Right cardiac atrium (tissue), 5 donors: Measurements from ENCODE around the gene INSYN1. TPM values are rescaled to one million over a fixed set of nuclear protein-coding genes. Genes with fewer than 3 reads are reported as not detected.

Experiments
- ATAC-seq, 2 donors: fragments of 200-7000 bp; cut with Tn5 transposase; one replicate each; pipeline versions ENCODE4 v1.8.0 to v1.9.1; 2020; ENCODE audit warnings: moderate library complexity in 2 of 2, mild to moderate bottlenecking in 1 of 2
- DNase-seq, 3 donors: peaks; one replicate each; pipeline ENCODE4 v3.0.0-alpha.2; 2020
- H3K27ac ChIP-seq: one replicate; pipeline ENCODE4 v1.5.1; 2013; ENCODE audit warnings: mild to moderate bottlenecking, low read length, control low read depth, moderate library complexity
- H3K27me3 ChIP-seq: one replicate; pipeline ENCODE4 v1.6.1; 2013; ENCODE audit not compliant: control insufficient read depth, insufficient read depth
- H3K4me1 ChIP-seq: one replicate; pipeline ENCODE4 v1.6.1; 2013; ENCODE audit warnings: low read length; ENCODE audit not compliant: control insufficient read depth, insufficient read depth
- H3K4me3 ChIP-seq: one replicate; pipeline ENCODE4 v1.5.1; 2013; ENCODE audit warnings: low read length, control low read depth
- H3K9me3 ChIP-seq: one replicate; pipeline ENCODE4 v1.6.1; 2013; ENCODE audit warnings: low read length; ENCODE audit not compliant: control insufficient read depth
- WGBS: extraction: QIAGEN DNeasy Blood & Tissue Kit; methylation state at CpG from one replicate; pipeline ENCODE4 v1.1.7; 2013; 5-methylcytosine and 5-hydroxymethylcytosine counted together
- intact Hi-C, 4 donors: fragments of 100-400 bp; cut with DNase I; formaldehyde crosslinking; loops; one replicate each; pipeline versions ENCODE4 v1.11.0 to v1.14.0; 2022 to 2023
- polyA plus RNA-seq: library from polyadenylated mRNA; stranded (reverse); fragments of 200-250 nt; gene quantifications from one replicate; pipeline ENCODE4 v1.2.3, GENCODE V29; 2013
- total RNA-seq, 4 donors: library from RNA; stranded (reverse); fragmentation: NEBNext Ultra II Directional; extraction: Animal tissue kit (Norgen Biotek cat#: 25700); gene quantifications; one replicate each; pipeline ENCODE4 v1.2.1, GENCODE V29; 2021
- donor health status: healthy with polysubstance abuse.
- donor health status: DM: no; HTN: yes; CAD: no.
- donor health status: DM: no; HTN: no; CAD: no.
- donor health status: DM: no; HTN: yes; CAD: no; lungs with severe emphysema.
- donor health status: DM: yes; HTN: yes; CAD: no.

The INSYN1 gene
- total and polyA plus RNA-seq, 5 donors, result 65.6 to 117 (median 109) TPM

GRCh38 chr15:73773428-73773827, 20.3 kb upstream of the INSYN1 start:
- H3K27ac ChIP-seq, result peak overlapping the region; percentile 21
- no peak for ATAC-seq

GRCh38 chr15:73771385-73772045, 18.4 kb upstream of the INSYN1 start:
- 60% methylated on average over 12 of the region's 12 CpGs for WGBS

More at GRCh38 chr15:73773428-73773827, 20.3 kb upstream of the INSYN1 start:
- H3K4me3 ChIP-seq, result no peak overlapping the region
- H3K9me3 ChIP-seq, result no peaks in the 10 kb centered on the region
- 54% methylated on average over 6 of the region's 6 CpGs for WGBS
- intact Hi-C loops, result no loop called here
- no peak for DNase-seq
- H3K27me3 ChIP-seq, result no peaks in the 10 kb centered on the region
- H3K4me1 ChIP-seq, result peaks cover 6% of the 10 kb centered on the region

GRCh38 chr15:73770050-73770449, 16.9 kb upstream of the INSYN1 start:
- 80% methylated on average over 1 of the region's 1 CpG for WGBS
- Histone ChIP-seq H3K27me3 (no peaks in the 10 kb centered on the region), H3K4me1 (peaks cover 6% of the 10 kb centered on the region), H3K4me3 (no peak overlapping the region), H3K27ac (no peak overlapping the region), H3K9me3 (no peaks in the 10 kb centered on the region)
- intact Hi-C loops, result no loop called here
- ATAC-seq (no peak), DNase-seq (no peak)

More at GRCh38 chr15:73771385-73772045, 18.4 kb upstream of the INSYN1 start:
- Histone ChIP-seq H3K9me3 (no peaks in the 10 kb centered on the region), H3K4me3 (no peak overlapping the region), H3K27ac (no peak overlapping the region), H3K4me1 (peaks cover 6% of the 10 kb centered on the region), H3K27me3 (no peaks in the 10 kb centered on the region)
- intact Hi-C loops, result no loop called here
- ATAC-seq (no peak), DNase-seq (no peak)

- Histone ChIP-seq H3K27ac (no peak overlapping the region), H3K27me3 (no peaks in the 10 kb centered on the region), H3K4me3 (no peak overlapping the region), H3K4me1 (peaks cover 10% of the 10 kb centered on the region), H3K9me3 (no peaks in the 10 kb centered on the region)
- intact Hi-C loops, result no loop called here
- ATAC-seq (no peak), DNase-seq (peak in 1 of 3 donors; percentile 10)
- 54% methylated on average over 9 of the region's 9 CpGs for WGBS
Observed at GRCh38 chr15:73767806-73768501, 14.8 kb upstream of the INSYN1 start.

GRCh38 chr15:73766598-73766997, 13.4 kb upstream of the INSYN1 start:
- Histone ChIP-seq H3K27ac (no peak overlapping the region), H3K4me3 (no peak overlapping the region), H3K9me3 (no peaks in the 10 kb centered on the region), H3K27me3 (no peaks in the 10 kb centered on the region), H3K4me1 (peaks cover 10% of the 10 kb centered on the region)
- ATAC-seq (no peak), DNase-seq (no peak)
- WGBS, result 86% methylated on average over 1 of the region's 1 CpG
- intact Hi-C loops, result no loop called here

GRCh38 chr15:73765778-73766177, 12.6 kb upstream of the INSYN1 start:
- no peak for ATAC-seq
- Histone ChIP-seq H3K9me3 (no peaks in the 10 kb centered on the region), H3K27ac (no peak overlapping the region), H3K4me1 (peaks cover 10% of the 10 kb centered on the region), H3K4me3 (no peak overlapping the region), H3K27me3 (no peaks in the 10 kb centered on the region)
- DNase-seq, result no peak
- intact Hi-C loops, result no loop called here
- 94% methylated on average over 1 of the region's 1 CpG for WGBS

GRCh38 chr15:73763931-73764330, 10.8 kb upstream of the INSYN1 start:
- Histone ChIP-seq H3K4me1 (peaks cover 10% of the 10 kb centered on the region), H3K4me3 (no peak overlapping the region), H3K27ac (no peak overlapping the region), H3K9me3 (no peaks in the 10 kb centered on the region), H3K27me3 (no peaks in the 10 kb centered on the region)
- 35% methylated on average over 3 of the region's 3 CpGs for WGBS
- peak; percentile 79 to 90 for ATAC-seq
- intact Hi-C loops, result no loop called here
- peak; percentile 49 to 84 (median 82) for DNase-seq

GRCh38 chr15:73760330-73761329, 7.5 kb upstream of the INSYN1 start:
- no peak overlapping the region for H3K4me3 ChIP-seq
- no peaks in the 10 kb centered on the region for H3K27me3 ChIP-seq
- DNase-seq (no peak), ATAC-seq (no peak)
- 44% methylated on average over 11 of the region's 11 CpGs for WGBS
- H3K27ac ChIP-seq, result no peak overlapping the region
- no peaks in the 10 kb centered on the region for H3K9me3 ChIP-seq
- peaks cover 10% of the 10 kb centered on the region for H3K4me1 ChIP-seq
- intact Hi-C loops, result no loop called here

- DNase-seq, result peak in 1 of 3 donors; percentile 16
- intact Hi-C loops, result loop anchor here in 1 of 4 donors (10.0 kb wide), 1 partner anchor 96 kb away; no protein-coding TSS in a partner anchor
- 70% methylated on average over 5 of the region's 5 CpGs for WGBS
Observed at GRCh38 chr15:73758461-73758860, 5.3 kb upstream of the INSYN1 start.

GRCh38 chr15:73757571-73757970, 4.4 kb upstream of the INSYN1 start:
- Histone ChIP-seq H3K4me1 (peaks cover 2% of the 10 kb centered on the region), H3K27me3 (no peaks in the 10 kb centered on the region), H3K27ac (no peak overlapping the region), H3K9me3 (no peaks in the 10 kb centered on the region), H3K4me3 (no peak overlapping the region)
- DNase-seq, result no peak
- no peak for ATAC-seq
- intact Hi-C loops, result loop anchor here in 1 of 4 donors (10.0 kb wide), 1 partner anchor 97 kb away; no protein-coding TSS in a partner anchor

More at GRCh38 chr15:73758461-73758860, 5.3 kb upstream of the INSYN1 start:
- no peaks in the 10 kb centered on the region for H3K9me3 ChIP-seq
- no peaks in the 10 kb centered on the region for H3K4me1 ChIP-seq
- no peak overlapping the region for H3K27ac ChIP-seq
- ATAC-seq, result no peak
- H3K27me3 ChIP-seq, result no peaks in the 10 kb centered on the region
- no peak overlapping the region for H3K4me3 ChIP-seq
